ENCODE data around the gene PKP2. TPM values are rescaled to one million over a fixed set of nuclear protein-coding genes. Genes with fewer than 3 reads are reported as not detected.

Gene PKP2
- total RNA-seq, 1 experiment from 2014 or later, result 18.4 TPM

DNA sequence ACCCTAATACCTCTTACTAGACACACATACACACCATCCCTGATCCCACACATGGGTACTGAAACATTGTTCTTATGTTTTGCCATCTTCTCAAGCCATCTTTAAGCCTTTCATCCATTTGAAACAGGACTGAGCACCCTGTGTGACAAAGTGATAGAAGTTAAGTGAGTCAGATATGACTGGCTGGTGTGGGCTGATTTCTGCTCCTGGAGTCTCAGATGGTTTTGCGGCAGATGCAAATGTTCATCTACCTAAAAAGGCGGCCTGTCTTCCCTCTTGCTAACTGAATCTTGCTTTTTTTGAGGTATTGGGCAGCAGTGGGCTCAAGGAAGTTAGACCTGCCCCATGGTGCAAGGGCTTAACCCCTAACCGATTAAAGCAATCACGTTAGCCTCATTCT is 30.4 kb upstream of the PKP2 start:
- H3K79me1 ChIP-seq (ENCODE audit: insufficient read depth, low read depth, low read length, poor library complexity, severe bottlenecking), result no peaks in the 10 kb centered on the region
- no peaks in the 10 kb centered on the region for H3K27me3 Mint-ChIP-seq (ENCODE audit: low read depth)
- no CpG with 5 or more reads among the region's 4 CpGs for WGBS (ENCODE audit: extremely low coverage, insufficient read length, low lambda C conversion rate)
- H2AK5ac ChIP-seq (ENCODE audit: insufficient read length, low read length), result no peak overlapping the region
- H3K4me1 Mint-ChIP-seq, result no peaks in the 10 kb centered on the region
- TF ChIP-seq, protein P1, sequence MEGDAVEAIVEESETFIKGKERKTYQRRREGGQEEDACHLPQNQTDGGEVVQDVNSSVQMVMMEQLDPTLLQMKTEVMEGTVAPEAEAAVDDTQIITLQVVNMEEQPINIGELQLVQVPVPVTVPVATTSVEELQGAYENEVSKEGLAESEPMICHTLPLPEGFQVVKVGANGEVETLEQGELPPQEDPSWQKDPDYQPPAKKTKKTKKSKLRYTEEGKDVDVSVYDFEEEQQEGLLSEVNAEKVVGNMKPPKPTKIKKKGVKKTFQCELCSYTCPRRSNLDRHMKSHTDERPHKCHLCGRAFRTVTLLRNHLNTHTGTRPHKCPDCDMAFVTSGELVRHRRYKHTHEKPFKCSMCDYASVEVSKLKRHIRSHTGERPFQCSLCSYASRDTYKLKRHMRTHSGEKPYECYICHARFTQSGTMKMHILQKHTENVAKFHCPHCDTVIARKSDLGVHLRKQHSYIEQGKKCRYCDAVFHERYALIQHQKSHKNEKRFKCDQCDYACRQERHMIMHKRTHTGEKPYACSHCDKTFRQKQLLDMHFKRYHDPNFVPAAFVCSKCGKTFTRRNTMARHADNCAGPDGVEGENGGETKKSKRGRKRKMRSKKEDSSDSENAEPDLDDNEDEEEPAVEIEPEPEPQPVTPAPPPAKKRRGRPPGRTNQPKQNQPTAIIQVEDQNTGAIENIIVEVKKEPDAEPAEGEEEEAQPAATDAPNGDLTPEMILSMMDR (conservative IDR thresholded peaks at IDR 0.05), result no peak
- no peak overlapping the region for H3K27ac Mint-ChIP-seq
- H4K91ac ChIP-seq (ENCODE audit: insufficient read length, low read depth, low read length), result no peak overlapping the region
- H2BK5ac ChIP-seq (ENCODE audit: insufficient read length, low read length), result no peak overlapping the region
- H3K27ac ChIP-seq (ENCODE audit: insufficient read length, low read depth, low read length), result no peak overlapping the region
- H2BK12ac ChIP-seq (ENCODE audit: insufficient read length, low read depth, low read length), result no peak overlapping the region
- no peak overlapping the region for H3K18ac ChIP-seq (ENCODE audit: insufficient read length, low read depth, low read length)
- DNase-seq, result no peak
- no peak overlapping the region for H2BK20ac ChIP-seq (ENCODE audit: low read depth, low read length, poor library complexity, severe bottlenecking)
- H3K9ac ChIP-seq (ENCODE audit: extremely low read depth, insufficient read length, low read length), result no peak overlapping the region
- no peak overlapping the region for H3K56ac ChIP-seq (ENCODE audit: insufficient read length, low read depth, low read length)
- no peak overlapping the region for H4K5ac ChIP-seq (ENCODE audit: insufficient read length, low read depth, low read length)
- H3K36me3 Mint-ChIP-seq (ENCODE audit: insufficient read depth in 1 of 3, low read depth in 3 of 3), result no peaks in the 10 kb centered on the region
- H2BK15ac ChIP-seq (ENCODE audit: low read depth, low read length), result no peak overlapping the region
- no peak overlapping the region for H3K14ac ChIP-seq (ENCODE audit: insufficient read depth, low read length)
- H3K23me2 ChIP-seq (ENCODE audit: insufficient read length, low read depth, low read length, poor library complexity, severe bottlenecking), result no peaks in the 10 kb centered on the region
- no peak overlapping the region for H4K8ac ChIP-seq (replicated peaks; ENCODE audit: insufficient read length, low read depth, low read length)
- no peaks in the 10 kb centered on the region for H3K79me2 ChIP-seq (ENCODE audit: insufficient read depth, low read length)
- no peak overlapping the region for H3K4me2 ChIP-seq (ENCODE audit: insufficient read depth, insufficient read length, low read length)
- H3K9me3 ChIP-seq (ENCODE audit: control insufficient read depth, low read depth, low read length), result no peaks in the 10 kb centered on the region
- no peaks in the 10 kb centered on the region for H3K4me1 ChIP-seq (ENCODE audit: insufficient read depth, low read length)
- no peaks in the 10 kb centered on the region for H3K9me3 Mint-ChIP-seq
- no peak overlapping the region for H2AFZ ChIP-seq (ENCODE audit: low read length)
- H3K4ac ChIP-seq (ENCODE audit: low read depth, low read length), result no peak overlapping the region
- no peak overlapping the region for H2BK120ac ChIP-seq (ENCODE audit: low read depth, low read length, poor library complexity, severe bottlenecking)
- H3K4me3 Mint-ChIP-seq, result no peak overlapping the region
- H4K20me1 ChIP-seq (ENCODE audit: control insufficient read depth, insufficient read depth, insufficient read length), result no peaks in the 10 kb centered on the region
- no peak overlapping the region for H3K23ac ChIP-seq (ENCODE audit: insufficient read length, low read depth, low read length)
- no peaks in the 10 kb centered on the region for H3K27me3 ChIP-seq (ENCODE audit: insufficient read depth, low read length)
- no peak overlapping the region for H3T11ph ChIP-seq (ENCODE audit: low read length)
